GM23338 (cell line): Measurements from ENCODE around the gene SMR3B. TPM values are rescaled to one million over a fixed set of nuclear protein-coding genes. Genes with fewer than 3 reads are reported as not detected.
A peak's percentile ranks its signal among the peaks of the same experiment; 100 is the strongest.

Experiments
- ATAC-seq: fragments of 200-7000 bp; cut with Tn5 transposase; 3 replicates; pipeline ENCODE4 v1.9.1; 2020
- DNase-seq: peaks from one replicate; pipeline ENCODE4 v3.0.0-alpha.2; 2015; ENCODE audit warnings: low spot score
- H2AFZ ChIP-seq: fragments of 200-600 bp; sonication (generic); 2 replicates; pipeline ENCODE4 v1.8.0; 2016; ENCODE audit warnings: antibody characterized with exemption, mild to moderate bottlenecking, moderate library complexity
- H3F3A ChIP-seq: fragments of 200-600 bp; sonication (generic); replicated peaks from 2 replicates; pipeline ENCODE4 v1.8.0; 2017; ENCODE audit warnings: antibody characterized with exemption, mixed run types, low read depth
- H3K27ac ChIP-seq: fragments of 200-600 bp; sonication (generic); 2 replicates; pipeline ENCODE4 v1.6.1; 2016; ENCODE audit warnings: low read depth
- H3K27me3 ChIP-seq: fragments of 200-600 bp; sonication (generic); 2 replicates; pipeline ENCODE4 v1.8.0; 2016; ENCODE audit warnings: mild to moderate bottlenecking, mixed run types, moderate library complexity; ENCODE audit not compliant: insufficient read depth
- H3K36me3 ChIP-seq: fragments of 200-600 bp; sonication (generic); 2 replicates; pipeline ENCODE4 v1.8.0; 2016; ENCODE audit warnings: mild to moderate bottlenecking; ENCODE audit not compliant: insufficient read depth
- H3K4me1 ChIP-seq: fragments of 200-600 bp; sonication (generic); 2 replicates; pipeline ENCODE4 v1.8.0; 2016; ENCODE audit warnings: mild to moderate bottlenecking, moderate library complexity; ENCODE audit not compliant: insufficient read depth
- H3K4me2 ChIP-seq: fragments of 200-600 bp; sonication (generic); 2 replicates; pipeline ENCODE4 v1.7.1; 2017; ENCODE audit warnings: mixed run types
- H3K4me3 ChIP-seq: fragments of 200-600 bp; sonication (generic); 2 replicates; pipeline ENCODE4 v1.6.1; 2016; ENCODE audit warnings: mixed run types
- H3K79me2 ChIP-seq: fragments of 200-600 bp; sonication (generic); replicated peaks from 2 replicates; pipeline ENCODE4 v1.8.0; 2017; ENCODE audit warnings: mild to moderate bottlenecking; ENCODE audit not compliant: insufficient read depth
- H3K9me2 ChIP-seq: fragments of 200-600 bp; sonication (generic); 2 replicates; pipeline ENCODE4 v1.8.0; 2017; ENCODE audit not compliant: insufficient read depth
- H4K20me1 ChIP-seq: fragments of 200-600 bp; sonication (generic); replicated peaks from 2 replicates; pipeline ENCODE4 v1.8.0; 2017; ENCODE audit warnings: mild to moderate bottlenecking; ENCODE audit not compliant: insufficient read depth
- H3K27ac Mint-ChIP-seq: 2 replicates; pipeline ENCODE4 v1.8.0; 2020; ENCODE audit warnings: inconsistent platforms, mild to moderate bottlenecking, moderate library complexity, mixed read lengths
- H3K27me3 Mint-ChIP-seq: 3 replicates; pipeline ENCODE4 v1.8.0; 2022; ENCODE audit warnings: low read depth, mild to moderate bottlenecking, moderate library complexity, mixed read lengths, inconsistent platforms; ENCODE audit not compliant: insufficient read depth, poor library complexity
- H3K36me3 Mint-ChIP-seq: 3 replicates; pipeline ENCODE4 v1.8.0; 2021; ENCODE audit warnings: low read depth, mild to moderate bottlenecking, inconsistent platforms, moderate library complexity, mixed read lengths
- H3K4me1 Mint-ChIP-seq: 3 replicates; pipeline ENCODE4 v1.8.0; 2020; ENCODE audit warnings: mild to moderate bottlenecking, inconsistent platforms, mixed read lengths
- H3K4me3 Mint-ChIP-seq: 3 replicates; pipeline ENCODE4 v1.8.0; 2021; ENCODE audit warnings: moderate library complexity, mild to moderate bottlenecking, inconsistent platforms, mixed read lengths
- H3K9me3 Mint-ChIP-seq: 3 replicates; pipeline ENCODE4 v1.8.0; 2020; ENCODE audit warnings: moderate library complexity, mild to moderate bottlenecking, inconsistent platforms, mixed read lengths
- CTCF ChIP-seq, 2 experiments: fragments of 200-600 bp in 1 of 2; sonication (generic) in 1 of 2; conservative IDR thresholded peaks; 2 replicates each; pipeline versions ENCODE4 v1.5.1 to v1.6.1; 2016 to 2017; ENCODE audit warnings: antibody characterized with exemption in 2 of 2, low read depth in 2 of 2, mild to moderate bottlenecking in 2 of 2, moderate library complexity in 1 of 2
- EZH2phosphoT487 ChIP-seq: fragments of 200-600 bp; sonication (generic); IDR thresholded peaks from one replicate; pipeline ENCODE4 v1.8.1; 2018; ENCODE audit warnings: antibody characterized with exemption; ENCODE audit not compliant: unreplicated experiment
- POLR2AphosphoS5 ChIP-seq: IDR thresholded peaks from 2 replicates; pipeline ENCODE4 v1.6.1; 2016; ENCODE audit warnings: antibody characterized with exemption, low read depth
- ZNF114 ChIP-seq: fragments of 250-450 bp; sonication (Bioruptor Pico); IDR thresholded peaks from 2 replicates; pipeline ENCODE4 v1.5.0; 2020; ENCODE audit warnings: mild to moderate bottlenecking, moderate library complexity
- ZNF331 ChIP-seq: fragments of 250-450 bp; sonication (Bioruptor Pico); IDR thresholded peaks from 2 replicates; pipeline ENCODE4 v1.5.0; 2020; ENCODE audit warnings: low read depth, mild to moderate bottlenecking, moderate library complexity
- polyA plus RNA-seq: library from polyadenylated mRNA; unstranded; fragments of >200 nt; fragmentation: Nextera tagmentation; extraction: Ambion mirVana; gene quantifications from 2 replicates; pipeline ENCODE4 v1.2.1, GENCODE V29; 2016
- total RNA-seq: library from RNA; depleted of rRNA; stranded (reverse); fragments of >200 nt; shearing (Covaris generic); gene quantifications from 2 replicates; pipeline ENCODE4 v1.2.3, GENCODE V29; 2014
- TF ChIP-seq, protein P1 (sequence below): IDR thresholded peaks from one replicate; pipeline ENCODE4 v1.6.1; 2018; ENCODE audit warnings: antibody characterized with exemption; ENCODE audit not compliant: unreplicated experiment
- TF ChIP-seq, protein P2 (sequence below): IDR thresholded peaks from 2 replicates; pipeline ENCODE4 v1.6.1; 2016; ENCODE audit warnings: antibody characterized with exemption
- TF ChIP-seq, protein P3 (sequence below): fragments of 250-450 bp; sonication (Bioruptor Pico); IDR thresholded peaks from 2 replicates; pipeline ENCODE4 v1.5.0; 2020; ENCODE audit warnings: mild to moderate bottlenecking, moderate library complexity

Gene SMR3B
- total and polyA plus RNA-seq, 2 experiments from 2014 or later = not detected

DNA sequence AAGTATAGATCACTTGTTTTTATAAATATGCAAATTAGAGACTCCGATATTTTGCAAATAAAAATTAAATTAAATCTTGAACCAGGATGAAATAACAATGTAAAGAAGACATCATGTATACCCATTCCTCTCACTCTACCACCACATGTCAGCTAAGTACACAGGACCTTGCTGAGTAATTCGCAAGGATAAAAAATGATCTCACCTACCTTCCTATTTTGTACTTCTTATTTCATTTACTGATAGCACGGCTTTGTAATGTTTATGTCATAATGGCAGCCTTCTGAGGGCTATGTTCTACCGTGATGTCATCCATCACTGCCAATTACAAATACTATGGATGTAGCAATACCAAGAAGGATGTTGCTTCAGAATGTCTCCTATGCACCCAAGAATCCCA is 10.9 kb upstream of the SMR3B start (continued):
- TF ChIP-seq, protein P1, sequence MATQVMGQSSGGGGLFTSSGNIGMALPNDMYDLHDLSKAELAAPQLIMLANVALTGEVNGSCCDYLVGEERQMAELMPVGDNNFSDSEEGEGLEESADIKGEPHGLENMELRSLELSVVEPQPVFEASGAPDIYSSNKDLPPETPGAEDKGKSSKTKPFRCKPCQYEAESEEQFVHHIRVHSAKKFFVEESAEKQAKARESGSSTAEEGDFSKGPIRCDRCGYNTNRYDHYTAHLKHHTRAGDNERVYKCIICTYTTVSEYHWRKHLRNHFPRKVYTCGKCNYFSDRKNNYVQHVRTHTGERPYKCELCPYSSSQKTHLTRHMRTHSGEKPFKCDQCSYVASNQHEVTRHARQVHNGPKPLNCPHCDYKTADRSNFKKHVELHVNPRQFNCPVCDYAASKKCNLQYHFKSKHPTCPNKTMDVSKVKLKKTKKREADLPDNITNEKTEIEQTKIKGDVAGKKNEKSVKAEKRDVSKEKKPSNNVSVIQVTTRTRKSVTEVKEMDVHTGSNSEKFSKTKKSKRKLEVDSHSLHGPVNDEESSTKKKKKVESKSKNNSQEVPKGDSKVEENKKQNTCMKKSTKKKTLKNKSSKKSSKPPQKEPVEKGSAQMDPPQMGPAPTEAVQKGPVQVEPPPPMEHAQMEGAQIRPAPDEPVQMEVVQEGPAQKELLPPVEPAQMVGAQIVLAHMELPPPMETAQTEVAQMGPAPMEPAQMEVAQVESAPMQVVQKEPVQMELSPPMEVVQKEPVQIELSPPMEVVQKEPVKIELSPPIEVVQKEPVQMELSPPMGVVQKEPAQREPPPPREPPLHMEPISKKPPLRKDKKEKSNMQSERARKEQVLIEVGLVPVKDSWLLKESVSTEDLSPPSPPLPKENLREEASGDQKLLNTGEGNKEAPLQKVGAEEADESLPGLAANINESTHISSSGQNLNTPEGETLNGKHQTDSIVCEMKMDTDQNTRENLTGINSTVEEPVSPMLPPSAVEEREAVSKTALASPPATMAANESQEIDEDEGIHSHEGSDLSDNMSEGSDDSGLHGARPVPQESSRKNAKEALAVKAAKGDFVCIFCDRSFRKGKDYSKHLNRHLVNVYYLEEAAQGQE = no peak
- TF ChIP-seq, protein P2, sequence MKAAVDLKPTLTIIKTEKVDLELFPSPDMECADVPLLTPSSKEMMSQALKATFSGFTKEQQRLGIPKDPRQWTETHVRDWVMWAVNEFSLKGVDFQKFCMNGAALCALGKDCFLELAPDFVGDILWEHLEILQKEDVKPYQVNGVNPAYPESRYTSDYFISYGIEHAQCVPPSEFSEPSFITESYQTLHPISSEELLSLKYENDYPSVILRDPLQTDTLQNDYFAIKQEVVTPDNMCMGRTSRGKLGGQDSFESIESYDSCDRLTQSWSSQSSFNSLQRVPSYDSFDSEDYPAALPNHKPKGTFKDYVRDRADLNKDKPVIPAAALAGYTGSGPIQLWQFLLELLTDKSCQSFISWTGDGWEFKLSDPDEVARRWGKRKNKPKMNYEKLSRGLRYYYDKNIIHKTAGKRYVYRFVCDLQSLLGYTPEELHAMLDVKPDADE = no peak

DNA sequence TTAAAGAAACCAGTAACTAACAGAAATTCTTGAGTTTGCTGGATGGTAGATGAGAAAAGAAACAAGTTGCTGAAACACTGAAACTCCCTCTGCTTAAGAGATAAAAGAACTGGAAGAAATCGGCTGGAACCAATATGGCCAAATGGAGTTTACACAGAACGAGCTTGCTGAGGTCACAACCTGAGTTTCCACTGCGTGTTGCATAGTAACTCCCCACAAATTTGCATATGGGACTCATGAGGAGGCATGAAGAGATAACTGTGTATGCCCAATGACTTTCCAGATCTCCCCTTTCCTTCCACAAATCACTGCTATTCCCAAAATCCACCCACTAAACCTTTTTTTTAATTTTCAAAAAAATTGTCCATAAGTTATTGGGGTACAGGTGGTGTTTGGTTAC is 10.2 kb upstream of the SMR3B start:
- Mint-ChIP-seq H3K4me1 (no peaks in the 10 kb centered on the region), H3K27me3 (no peaks in the 10 kb centered on the region), H3K9me3 (no peaks in the 10 kb centered on the region), H3K27ac (no peak overlapping the region), H3K36me3 (no peaks in the 10 kb centered on the region), H3K4me3 (no peak overlapping the region)
- DNase-seq = no peak
- no peaks in the 10 kb centered on the region for H3K79me2 ChIP-seq
- H3K36me3 ChIP-seq = no peaks in the 10 kb centered on the region
- no peaks in the 10 kb centered on the region for H3K9me2 ChIP-seq
- H3K27me3 ChIP-seq = no peaks in the 10 kb centered on the region
- no peaks in the 10 kb centered on the region for H3F3A ChIP-seq
- H3K27ac ChIP-seq = no peak overlapping the region
- H3K4me1 ChIP-seq = no peaks in the 10 kb centered on the region; the same call in 1 of the 2 replicates
- H2AFZ ChIP-seq = 0 out of 2 replicates have a peak overlapping the region, but pooled peaks have one; percentile 44
- H4K20me1 ChIP-seq = no peaks in the 10 kb centered on the region
- ATAC-seq = no peak
- no peak overlapping the region for H3K4me2 ChIP-seq
- H3K4me3 ChIP-seq = no peak overlapping the region
- TF ChIP-seq, protein P1 = no peak
- TF ChIP-seq ZNF331 (CRISPR knock-in tag) (no peak), ZNF114 (CRISPR knock-in tag) (no peak), EZH2phosphoT487 (no peak), CTCF (conservative IDR thresholded peaks at IDR 0.05; ENCODE audit: low read depth in 2 of 2) (no peak), POLR2AphosphoS5 (no peak)
- TF ChIP-seq, protein P3, sequence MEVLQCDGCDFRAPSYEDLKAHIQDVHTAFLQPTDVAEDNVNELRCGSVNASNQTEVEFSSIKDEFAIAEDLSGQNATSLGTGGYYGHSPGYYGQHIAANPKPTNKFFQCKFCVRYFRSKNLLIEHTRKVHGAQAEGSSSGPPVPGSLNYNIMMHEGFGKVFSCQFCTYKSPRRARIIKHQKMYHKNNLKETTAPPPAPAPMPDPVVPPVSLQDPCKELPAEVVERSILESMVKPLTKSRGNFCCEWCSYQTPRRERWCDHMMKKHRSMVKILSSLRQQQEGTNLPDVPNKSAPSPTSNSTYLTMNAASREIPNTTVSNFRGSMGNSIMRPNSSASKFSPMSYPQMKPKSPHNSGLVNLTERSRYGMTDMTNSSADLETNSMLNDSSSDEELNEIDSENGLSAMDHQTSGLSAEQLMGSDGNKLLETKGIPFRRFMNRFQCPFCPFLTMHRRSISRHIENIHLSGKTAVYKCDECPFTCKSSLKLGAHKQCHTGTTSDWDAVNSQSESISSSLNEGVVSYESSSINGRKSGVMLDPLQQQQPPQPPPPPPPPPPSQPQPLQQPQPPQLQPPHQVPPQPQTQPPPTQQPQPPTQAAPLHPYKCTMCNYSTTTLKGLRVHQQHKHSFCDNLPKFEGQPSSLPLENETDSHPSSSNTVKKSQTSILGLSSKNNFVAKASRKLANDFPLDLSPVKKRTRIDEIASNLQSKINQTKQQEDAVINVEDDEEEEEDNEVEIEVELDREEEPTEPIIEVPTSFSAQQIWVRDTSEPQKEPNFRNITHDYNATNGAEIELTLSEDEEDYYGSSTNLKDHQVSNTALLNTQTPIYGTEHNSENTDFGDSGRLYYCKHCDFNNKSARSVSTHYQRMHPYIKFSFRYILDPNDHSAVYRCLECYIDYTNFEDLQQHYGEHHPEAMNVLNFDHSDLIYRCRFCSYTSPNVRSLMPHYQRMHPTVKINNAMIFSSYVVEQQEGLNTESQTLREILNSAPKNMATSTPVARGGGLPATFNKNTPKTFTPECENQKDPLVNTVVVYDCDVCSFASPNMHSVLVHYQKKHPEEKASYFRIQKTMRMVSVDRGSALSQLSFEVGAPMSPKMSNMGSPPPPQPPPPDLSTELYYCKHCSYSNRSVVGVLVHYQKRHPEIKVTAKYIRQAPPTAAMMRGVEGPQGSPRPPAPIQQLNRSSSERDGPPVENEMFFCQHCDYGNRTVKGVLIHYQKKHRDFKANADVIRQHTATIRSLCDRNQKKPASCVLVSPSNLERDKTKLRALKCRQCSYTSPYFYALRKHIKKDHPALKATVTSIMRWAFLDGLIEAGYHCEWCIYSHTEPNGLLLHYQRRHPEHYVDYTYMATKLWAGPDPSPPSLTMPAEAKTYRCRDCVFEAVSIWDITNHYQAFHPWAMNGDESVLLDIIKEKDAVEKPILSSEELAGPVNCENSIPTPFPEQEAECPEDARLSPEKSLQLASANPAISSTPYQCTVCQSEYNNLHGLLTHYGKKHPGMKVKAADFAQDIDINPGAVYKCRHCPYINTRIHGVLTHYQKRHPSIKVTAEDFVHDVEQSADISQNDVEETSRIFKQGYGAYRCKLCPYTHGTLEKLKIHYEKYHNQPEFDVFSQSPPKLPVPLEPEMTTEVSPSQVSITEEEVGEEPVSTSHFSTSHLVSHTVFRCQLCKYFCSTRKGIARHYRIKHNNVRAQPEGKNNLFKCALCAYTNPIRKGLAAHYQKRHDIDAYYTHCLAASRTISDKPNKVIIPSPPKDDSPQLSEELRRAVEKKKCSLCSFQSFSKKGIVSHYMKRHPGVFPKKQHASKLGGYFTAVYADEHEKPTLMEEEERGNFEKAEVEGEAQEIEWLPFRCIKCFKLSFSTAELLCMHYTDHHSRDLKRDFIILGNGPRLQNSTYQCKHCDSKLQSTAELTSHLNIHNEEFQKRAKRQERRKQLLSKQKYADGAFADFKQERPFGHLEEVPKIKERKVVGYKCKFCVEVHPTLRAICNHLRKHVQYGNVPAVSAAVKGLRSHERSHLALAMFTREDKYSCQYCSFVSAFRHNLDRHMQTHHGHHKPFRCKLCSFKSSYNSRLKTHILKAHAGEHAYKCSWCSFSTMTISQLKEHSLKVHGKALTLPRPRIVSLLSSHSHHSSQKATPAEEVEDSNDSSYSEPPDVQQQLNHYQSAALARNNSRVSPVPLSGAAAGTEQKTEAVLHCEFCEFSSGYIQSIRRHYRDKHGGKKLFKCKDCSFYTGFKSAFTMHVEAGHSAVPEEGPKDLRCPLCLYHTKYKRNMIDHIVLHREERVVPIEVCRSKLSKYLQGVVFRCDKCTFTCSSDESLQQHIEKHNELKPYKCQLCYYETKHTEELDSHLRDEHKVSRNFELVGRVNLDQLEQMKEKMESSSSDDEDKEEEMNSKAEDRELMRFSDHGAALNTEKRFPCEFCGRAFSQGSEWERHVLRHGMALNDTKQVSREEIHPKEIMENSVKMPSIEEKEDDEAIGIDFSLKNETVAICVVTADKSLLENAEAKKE = no peak
